KG1 (cell line): Measurements from ENCODE around the gene UBE2I.
"Not testable (repeated sequence)": the region's sequence is repeated elsewhere in the genome, so short reads cannot be mapped to it uniquely, and the experiment has no call there.

Experiments used
- DNase-seq: peaks from one replicate; lab custom pipeline; 2025; lab: John Stamatoyannopoulos, UW

The UBE2I gene

GRCh38 chr16:1293921-1294656, 15.3 kb upstream of the UBE2I start:
- DNase-seq: no peak

DNA sequence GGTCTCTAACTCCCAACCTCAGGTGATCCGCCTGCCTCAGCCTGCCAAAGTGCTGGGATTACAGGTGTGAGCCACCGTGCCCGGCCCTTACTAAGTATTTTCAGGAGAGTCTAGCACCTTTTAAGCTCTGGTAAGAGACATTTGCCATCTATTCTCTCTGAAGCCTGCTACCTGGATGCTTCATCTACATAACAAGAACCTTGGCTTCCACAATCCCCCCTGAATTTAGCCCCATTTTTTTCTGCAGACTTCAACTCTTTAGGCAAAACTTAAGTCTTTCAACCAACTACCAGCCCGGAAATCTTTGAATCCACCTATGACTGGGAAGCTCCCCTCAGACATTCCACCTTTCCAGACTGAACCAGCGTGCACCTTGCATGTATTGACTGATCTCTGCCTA, 14.0 kb upstream of the UBE2I start:
- DNase-seq: no peak

- DNase-seq: not testable (repeated sequence)
Measured at GRCh38 chr16:1296688-1297017, 12.8 kb upstream of the UBE2I start.

GRCh38 chr16:1297018-1297696, 12.3 kb upstream of the UBE2I start:
- DNase-seq: no peak

DNA sequence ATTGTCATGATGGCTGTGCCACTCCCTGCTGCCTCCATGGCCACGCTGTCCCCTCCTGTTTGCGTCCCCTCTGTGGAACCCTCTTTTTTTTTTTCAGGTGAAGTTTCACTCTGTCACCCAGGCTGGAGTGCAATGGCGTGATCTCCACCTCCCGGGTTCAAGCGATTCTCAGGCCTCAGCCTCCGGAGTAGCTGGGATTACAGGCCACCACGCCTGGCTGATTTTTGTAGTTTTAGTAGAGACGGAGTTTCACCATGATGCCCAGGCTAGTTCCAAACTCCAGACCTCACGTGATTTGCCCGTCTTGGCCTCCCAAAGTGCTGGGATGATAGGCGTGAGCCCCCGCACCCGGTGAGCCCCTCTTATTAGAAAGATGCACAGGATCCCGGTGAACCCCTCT, 11.0 kb upstream of the UBE2I start:
- DNase-seq: no peak

- no peak for DNase-seq
Measured at GRCh38 chr16:1299012-1299867, 10.2 kb upstream of the UBE2I start.

GRCh38 chr16:1299868-1300203, 9.6 kb upstream of the UBE2I start:
- no peak for DNase-seq

DNA sequence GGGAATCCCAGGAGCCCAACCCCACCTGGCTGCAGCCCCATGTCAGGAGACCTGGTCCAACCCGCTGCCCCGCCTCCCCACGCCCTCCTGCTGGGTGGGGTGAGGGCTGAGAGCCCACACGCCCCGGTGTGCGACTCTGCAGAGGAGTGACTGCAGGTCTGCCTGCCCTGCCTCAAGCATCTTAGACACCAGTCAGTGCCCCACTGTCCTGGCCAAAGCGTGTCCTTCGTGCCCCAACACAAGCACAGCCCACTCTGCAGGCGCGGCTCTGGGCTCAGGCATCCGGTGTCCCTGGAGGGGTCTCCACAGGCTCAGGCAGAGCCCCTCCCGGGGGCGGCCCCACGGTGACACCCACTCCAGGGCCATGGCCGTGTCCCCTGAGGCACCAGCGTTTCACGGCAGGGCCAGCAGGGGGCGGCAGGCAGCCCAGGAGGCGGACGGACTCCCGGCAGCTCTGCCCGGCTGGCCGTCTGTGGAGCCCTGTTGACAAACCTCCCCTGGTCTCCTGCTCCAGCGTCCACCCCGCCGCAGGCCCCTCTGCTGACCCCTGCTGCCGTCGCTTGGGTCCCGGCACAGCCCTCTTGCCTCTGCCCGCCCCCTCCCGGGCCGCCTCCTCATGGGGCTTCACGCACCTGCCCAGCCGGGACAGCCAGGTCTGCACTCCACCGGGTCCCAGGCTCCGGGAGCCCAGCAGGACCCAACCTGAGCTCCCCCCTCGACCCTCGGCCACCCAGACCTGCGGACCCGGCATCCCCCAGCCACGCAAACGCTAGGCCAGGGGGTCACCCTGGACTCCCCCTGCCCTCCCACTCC, 8.6 kb upstream of the UBE2I start:
- DNase-seq: no peak

DNA sequence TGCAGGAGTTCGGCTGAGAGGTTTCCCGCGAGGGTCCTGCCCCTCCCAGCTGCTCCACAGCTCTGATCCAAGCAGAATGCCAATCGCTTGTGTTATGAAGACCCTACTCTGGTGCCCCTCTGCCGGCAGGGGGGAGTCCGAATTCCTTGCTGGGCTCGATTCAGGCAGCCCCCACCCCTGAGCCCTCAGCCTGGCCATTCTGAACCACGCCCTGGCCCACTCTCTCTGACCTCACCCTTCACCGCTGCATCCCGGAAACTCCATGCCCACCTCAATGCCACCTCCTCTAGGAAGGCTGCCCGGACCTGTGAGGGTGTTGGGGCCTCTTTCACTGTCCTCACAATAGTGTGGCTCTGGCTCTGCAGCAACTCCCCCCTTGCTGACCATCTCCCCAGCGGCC, 7.9 kb upstream of the UBE2I start:
- DNase-seq: no peak

DNA sequence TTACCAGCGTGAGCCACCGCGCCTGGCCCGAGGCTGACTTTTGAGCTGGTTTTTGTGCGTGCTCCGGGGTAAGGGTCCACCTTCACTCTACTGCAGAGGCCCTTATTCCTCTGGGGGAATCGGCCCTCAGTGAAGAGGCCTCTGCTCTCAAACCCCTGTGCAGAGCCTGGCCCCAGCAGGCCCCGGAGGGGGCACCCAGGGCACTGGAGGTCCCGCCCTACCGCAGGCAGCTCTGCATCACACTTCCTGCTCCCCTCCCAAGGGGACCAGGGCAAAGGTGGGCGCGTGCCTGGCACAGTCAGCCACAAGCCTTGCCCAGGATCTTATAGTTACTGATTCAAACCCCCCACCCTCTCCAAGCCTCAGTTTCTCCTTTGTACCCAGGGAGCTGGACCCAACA, 3.6 kb upstream of the UBE2I start:
- no peak for DNase-seq

GRCh38 chr16:1306334-1306733, 3.1 kb upstream of the UBE2I start:
- no peak for DNase-seq

DNA sequence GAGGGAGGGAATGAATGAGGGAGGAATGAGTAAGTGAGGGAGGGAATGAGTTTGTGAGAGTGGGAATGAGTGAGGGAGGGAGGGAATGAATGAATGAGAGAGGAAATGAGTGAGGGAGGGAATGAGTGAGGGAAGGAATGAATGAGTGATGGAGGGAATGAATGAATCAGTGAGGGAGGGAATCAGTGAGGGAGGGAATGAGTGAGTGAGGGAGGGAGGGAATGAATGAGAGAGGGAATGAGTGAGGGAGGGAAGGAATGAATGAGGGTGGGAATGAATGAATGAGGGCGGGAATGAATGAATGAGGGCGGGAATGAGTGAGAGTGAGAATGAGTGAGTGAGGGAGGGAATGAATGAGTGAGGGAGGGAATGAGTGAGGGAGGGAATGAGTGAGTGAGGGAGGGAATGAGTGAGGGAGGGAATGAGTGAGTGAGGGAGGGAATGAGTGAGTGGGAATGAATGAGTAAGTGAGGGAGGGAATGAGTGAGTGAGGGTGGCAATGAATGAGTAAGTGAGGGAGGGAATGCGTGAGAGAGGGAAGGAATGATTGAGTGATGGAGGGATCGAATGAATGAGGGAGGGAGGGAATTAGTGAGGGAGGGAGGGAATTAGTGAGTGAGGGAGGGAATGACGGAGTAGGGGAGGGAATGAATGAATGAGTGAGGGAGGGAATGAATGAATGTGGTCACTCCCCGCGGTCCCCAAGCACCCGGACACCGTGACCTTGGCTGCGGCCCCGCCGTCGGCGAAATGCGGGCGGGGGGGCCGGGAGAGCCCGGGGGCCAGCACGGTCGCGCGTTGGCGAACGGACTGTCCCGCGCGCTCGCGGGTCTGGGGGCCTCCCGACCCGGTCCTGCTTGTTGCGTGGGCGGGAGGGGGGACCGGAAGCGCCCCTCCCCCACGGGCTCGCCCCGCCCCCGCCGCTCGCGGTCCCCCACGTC, 1.1 kb upstream of the UBE2I start:
- no peak for DNase-seq

DNA sequence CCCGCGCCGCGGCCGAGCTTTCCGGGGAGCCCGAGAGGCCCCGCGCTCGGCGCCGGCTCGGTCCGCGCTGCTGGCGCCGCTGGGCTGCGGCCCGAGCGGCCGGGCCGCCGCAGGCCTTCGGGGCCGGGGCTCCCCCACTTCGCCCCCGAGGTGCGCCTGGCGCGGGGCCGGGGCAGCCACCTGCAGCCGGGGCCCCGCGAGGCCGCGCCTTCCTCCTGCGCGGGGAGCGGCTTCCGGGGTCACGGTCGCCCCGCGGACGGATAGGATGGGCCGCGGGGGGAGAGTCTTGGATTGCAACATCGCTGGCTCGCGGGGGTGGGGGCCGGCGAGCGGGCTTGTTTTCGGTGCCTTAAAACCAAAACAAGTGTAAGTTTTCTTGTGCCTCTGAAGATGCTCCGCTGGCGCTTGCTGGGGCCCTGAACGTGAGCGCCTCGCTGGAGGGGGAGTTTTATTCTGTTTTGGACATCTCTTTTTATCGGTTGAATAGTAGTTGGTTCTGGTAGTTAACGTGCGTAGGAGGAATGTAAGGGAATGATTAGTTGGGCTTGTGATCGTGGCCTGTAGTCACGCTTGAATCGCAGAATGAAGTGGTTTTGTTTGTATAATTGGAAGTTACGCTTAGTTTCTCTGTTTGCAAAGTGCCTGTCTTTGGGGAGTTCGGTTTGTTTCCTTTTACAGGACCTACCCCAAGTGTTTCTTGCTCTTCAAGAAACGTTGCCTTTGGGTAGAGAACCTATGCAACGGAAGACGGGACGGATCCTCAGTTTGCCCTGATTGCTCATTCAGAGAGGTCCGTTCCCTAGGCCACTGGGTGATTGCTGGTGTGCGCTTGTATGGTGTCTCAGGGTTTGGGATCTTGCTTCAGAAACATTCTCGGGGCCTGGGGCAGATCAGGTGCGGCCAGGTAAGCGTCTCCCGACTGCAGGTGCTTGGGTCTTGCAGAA, 724 bp downstream of the UBE2I start:
- DNase-seq: no peak

DNA sequence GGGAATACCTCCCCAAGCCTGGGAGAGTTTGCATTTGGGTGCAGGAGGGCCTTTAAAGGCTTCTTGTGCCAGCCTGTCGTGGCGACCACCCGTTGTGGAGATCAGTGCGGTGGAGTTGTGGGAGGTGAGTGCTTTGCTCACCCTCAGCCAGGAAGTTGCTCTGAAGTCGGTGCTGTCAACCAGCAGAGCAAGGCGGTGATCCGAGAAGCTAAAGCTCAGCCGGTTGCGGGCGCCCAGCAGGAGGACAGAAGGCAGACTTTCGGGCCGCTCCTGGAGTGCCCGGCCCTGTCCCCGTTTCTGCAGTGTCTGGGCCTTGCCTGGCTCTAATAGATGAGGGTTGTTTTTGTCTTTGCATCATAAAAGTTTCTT, 1.4 kb downstream of the UBE2I start:
- no peak for DNase-seq

DNA sequence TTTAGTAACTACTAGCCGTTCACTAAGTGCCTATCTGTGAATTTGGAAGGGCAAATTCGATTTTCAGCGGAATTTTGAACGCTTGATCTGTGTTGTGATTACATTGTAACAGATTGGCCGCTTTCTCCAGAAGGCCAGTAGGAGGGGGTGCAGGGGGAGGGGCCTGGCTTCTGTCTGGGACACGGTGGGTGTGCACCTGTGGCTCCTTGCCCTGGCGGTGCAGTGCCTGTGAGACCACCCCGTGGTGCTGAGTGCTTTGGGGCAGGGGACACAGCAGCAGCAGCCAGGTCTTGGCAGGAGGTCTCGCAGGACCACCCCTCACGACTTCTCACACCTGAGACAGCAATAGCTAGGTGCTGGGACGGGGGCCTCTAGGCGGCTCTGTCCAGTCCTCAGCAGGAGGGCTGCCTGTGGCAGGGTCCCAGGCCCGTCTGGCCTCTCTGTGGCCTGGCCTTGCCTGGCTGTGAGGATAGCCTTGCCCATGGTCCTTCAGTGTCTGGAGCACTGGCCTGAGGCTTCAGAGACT, 1.8 kb downstream of the UBE2I start:
- DNase-seq: no peak

GRCh38 chr16:1311738-1312466, 2.5 kb downstream of the UBE2I start:
- DNase-seq: no peak

GRCh38 chr16:1312467-1312816, 3.0 kb downstream of the UBE2I start:
- no peak for DNase-seq

DNA sequence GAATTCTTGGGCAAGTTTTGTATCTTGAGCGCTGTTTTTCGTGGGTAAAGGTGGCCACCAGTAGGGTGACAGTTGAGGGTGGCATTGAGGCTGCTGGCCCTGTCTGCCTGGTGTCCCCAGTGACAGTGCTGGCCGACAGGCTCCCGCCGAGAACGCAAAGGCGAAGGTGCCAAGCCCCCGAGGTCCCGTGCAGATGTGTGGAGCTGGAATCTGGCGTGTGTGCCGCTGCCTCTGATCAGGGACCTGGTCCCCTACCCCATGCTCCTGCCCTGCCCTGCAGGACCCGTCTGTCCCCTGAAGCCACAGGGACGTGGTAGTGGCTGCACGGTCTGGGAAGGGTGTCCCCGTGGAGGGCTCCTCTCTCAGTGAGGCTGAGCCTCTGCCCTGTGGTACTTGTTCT, 3.5 kb downstream of the UBE2I start:
- no peak for DNase-seq

- DNase-seq: no peak
Measured at GRCh38 chr16:1313721-1314369, 4.4 kb downstream of the UBE2I start.
